DMS 273 treated with DMSO at 0.1 percent for 48 hours (cell line): ENCODE measurements around the gene CDC42EP4.
"Not testable (repeated sequence)": the region's sequence is repeated elsewhere in the genome, so short reads cannot be mapped to it uniquely, and the experiment has no call there.

ENCODE experiments used
- DNase-seq: peaks from one replicate; lab custom pipeline; 2025; lab: John Stamatoyannopoulos, UW

Gene CDC42EP4

GRCh38 chr17:73318836-73319235 lies 7.0 kb upstream of the CDC42EP4 start:
- no peak for DNase-seq

GRCh38 chr17:73318427-73318813 lies 6.6 kb upstream of the CDC42EP4 start:
- no peak for DNase-seq

GRCh38 chr17:73317513-73318426 lies 6.0 kb upstream of the CDC42EP4 start:
- no peak for DNase-seq

DNA sequence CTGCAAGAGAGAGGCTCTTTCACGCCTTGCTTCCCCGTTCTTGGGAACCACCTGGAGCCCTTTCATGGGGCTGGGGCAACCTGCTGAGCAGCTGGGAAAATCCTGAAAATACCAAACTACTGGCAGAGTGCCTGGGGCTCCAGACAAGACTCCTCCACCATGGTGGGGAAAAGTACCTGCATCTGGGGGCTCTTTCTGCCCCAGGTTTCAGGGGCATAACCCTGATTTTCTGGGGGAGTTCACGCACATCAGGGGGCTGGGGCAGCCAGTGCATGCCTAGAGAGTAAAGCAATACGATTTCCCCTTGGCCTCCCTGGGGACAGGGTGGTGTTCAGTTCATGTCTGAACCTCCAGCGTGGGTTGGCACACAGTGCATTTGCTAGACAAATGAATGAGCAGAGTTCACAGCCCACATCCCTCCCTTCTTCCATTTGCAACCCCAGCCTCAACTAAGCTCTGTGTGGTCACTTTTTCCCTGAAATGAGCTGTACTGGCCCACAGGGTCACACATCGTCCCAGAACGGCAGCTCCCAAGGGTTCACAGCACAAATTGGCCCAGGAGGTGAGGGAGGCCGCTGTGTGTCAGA lies 5.2 kb upstream of the CDC42EP4 start:
- no peak for DNase-seq

DNA sequence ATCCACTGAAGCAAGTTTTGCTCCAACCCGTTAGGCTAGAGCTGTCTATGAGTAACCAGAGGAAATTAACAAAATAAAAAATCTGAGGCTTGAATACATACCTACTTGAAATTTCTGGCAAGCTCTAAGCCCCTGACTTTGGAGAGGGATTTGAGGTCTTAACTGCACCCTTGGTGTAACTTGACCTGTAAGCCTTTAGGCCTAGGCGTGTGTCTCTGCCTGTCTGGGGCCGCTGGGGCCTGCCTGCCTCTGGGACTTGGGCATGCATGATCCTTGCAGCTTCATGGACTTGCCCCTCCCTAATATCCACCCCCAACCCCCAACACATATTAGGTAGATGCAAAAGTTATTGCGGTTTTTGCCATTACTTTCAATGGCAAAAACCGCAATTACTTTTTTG lies 3.7 kb upstream of the CDC42EP4 start:
- no peak for DNase-seq

DNA sequence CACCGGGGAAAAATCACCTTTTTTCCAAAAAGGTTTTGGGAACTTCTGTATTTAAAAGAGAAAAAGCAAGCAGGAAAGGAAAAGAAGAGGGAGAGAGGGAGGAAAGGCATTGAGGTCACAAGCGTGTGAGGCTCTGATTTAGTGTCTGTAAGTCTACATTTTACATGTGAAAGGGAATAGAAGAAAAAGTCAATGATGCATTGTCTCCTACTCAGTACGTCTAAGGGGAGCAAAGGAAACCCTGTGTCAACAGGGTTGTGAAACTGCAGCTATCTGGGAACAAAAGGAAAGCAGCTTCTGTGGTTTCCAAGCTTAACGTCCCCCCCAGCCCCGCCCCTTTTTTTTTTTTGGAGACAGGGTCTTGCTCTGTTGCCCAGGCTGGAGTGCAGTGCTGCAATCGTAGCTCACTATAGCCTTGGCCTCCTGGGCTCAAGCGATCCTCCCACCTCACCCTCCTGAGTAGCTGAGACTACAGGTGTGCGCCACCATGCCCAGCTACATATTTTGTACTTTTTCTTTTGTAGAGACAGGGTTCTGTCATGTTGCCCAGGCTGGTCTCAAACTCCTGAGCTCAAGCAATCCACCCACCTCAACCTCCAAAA lies 1.8 kb upstream of the CDC42EP4 start:
- no peak for DNase-seq

- DNase-seq = not testable (repeated sequence)
Measured at GRCh38 chr17:73312887-73313286, 1.1 kb upstream of the CDC42EP4 start.

GRCh38 chr17:73311428-73311780 lies 397 bp downstream of the CDC42EP4 start:
- no peak for DNase-seq

DNA sequence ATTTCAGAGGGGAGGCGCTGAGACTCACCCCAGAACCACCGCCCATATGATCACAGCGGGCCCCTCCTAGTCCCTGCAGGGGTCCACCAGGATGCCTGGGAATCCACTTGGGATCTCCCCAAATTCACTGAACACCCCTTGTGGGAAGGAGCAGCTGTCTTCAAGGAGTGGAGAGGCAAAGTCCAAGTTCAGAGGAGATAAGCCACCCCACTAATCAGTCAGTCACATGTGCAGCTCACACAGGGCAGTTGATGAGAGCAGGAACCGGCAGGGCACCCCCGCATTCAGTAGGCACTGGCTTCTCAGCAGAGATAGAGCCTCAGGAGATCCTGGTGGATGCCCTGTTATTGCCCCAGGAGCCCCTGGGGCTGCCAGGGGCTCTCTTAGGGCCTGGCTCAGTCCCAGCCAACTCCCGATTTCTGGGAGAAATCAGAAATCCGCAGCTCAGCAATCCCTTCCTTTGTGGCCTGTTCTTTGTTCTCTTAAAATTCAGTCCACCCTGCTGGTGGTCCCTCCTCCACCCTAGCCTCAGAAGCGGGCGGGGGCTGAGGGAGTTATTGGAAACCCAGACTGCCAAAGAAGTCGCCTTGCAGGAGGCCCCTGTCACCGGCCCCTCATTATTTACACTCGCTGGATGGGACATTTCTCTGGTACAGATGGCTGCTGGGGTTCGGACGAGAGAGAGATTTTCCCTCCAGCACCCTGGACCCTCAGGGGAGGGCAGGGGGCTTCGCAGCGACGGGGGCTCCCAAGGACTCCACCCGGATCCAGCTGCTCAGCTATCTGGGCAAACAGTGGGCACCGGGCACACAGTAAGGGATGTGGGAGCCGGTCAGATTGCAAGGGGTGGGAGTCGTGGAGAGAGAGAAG lies 1.8 kb downstream of the CDC42EP4 start:
- DNase-seq = no peak

DNA sequence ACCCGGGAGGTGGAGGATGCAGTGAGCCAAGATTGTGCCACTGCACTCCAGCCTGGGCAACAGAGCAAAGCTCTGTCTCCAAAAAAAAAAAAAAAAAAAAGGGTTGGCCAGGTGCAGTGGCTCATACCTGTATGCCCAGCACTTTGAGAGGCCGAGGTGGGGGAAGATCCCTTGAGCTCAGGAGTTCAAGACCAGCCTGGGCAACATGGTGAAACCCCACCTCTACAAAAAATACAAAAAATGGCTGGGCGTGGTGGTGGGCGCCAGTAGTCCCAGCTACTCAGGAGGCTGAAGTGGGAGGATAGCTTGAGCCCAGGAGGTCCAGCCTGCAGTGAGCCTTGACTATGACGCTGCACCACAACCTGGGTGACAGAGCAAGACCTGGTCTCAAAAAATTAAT lies 2.8 kb downstream of the CDC42EP4 start:
- not testable (repeated sequence) for DNase-seq

GRCh38 chr17:73308017-73308823 lies 3.6 kb downstream of the CDC42EP4 start:
- no peak for DNase-seq

- DNase-seq = peak; percentile 24
Measured at GRCh38 chr17:73307130-73307529, 4.7 kb downstream of the CDC42EP4 start.

- DNase-seq = no peak
Measured at GRCh38 chr17:73305845-73306836, 5.7 kb downstream of the CDC42EP4 start.

GRCh38 chr17:73304971-73305812 lies 6.6 kb downstream of the CDC42EP4 start:
- peak; percentile 86 for DNase-seq

GRCh38 chr17:73304438-73304837 lies 7.4 kb downstream of the CDC42EP4 start:
- no peak for DNase-seq

GRCh38 chr17:73302189-73302588 lies 9.6 kb downstream of the CDC42EP4 start:
- DNase-seq = no peak

DNA sequence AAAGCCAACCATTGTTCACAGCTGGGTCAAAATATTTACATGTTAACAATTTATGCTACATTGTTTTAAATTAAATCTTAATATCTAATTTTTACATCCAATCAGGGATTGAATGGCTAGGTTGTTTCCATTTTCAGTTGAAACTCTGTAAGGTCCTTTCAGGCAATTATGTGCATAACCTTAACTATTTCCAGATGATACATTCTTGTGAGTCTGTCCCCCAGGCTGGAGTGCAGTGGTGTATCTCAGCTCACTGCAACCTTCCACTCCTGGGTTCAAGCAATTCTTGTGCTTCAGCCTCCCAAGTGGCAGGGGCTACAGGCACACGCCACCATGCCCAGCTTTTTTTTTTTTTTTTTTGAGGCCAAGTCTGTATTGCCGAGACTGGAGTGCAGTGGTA lies 10.4 kb downstream of the CDC42EP4 start:
- no peak for DNase-seq

GRCh38 chr17:73300392-73300791 lies 11.4 kb downstream of the CDC42EP4 start:
- no peak for DNase-seq
